Vagina (tissue), 2 donors: ENCODE results near the gene C1QTNF3.

Experiments
- CTCF ChIP-seq, 3 experiments: fragments of 450-650 bp in 2 of 3; fragments of 200-600 bp in 1 of 3; sonication (generic) in 1 of 3; IDR thresholded peaks; one replicate each; pipeline ENCODE4 v1.5.1; 2017 to 2019; ENCODE audit warnings: antibody characterized with exemption in 3 of 3, mild to moderate bottlenecking in 2 of 3, moderate library complexity in 2 of 3
- POLR2A ChIP-seq, 2 donors: fragments of 450-650 bp; IDR thresholded peaks; one replicate each; pipeline ENCODE4 v1.6.1; 2017; ENCODE audit warnings: antibody characterized with exemption in 2 of 2, mild to moderate bottlenecking in 2 of 2, moderate library complexity in 2 of 2

GRCh38 chr5:34045996-34046395 is 3.0 kb upstream of the C1QTNF3 start:
- TF ChIP-seq POLR2A (IDR thresholded peaks at IDR 0.05), result no peak
- TF ChIP-seq CTCF (IDR thresholded peaks at IDR 0.05), result no peak
